Mesothelial cell of epicardium (in vitro differentiated cells): Measurements from ENCODE around the gene CD300LD. TPM values are rescaled to one million over a fixed set of nuclear protein-coding genes. Genes with fewer than 3 reads are reported as not detected.

ENCODE experiments used
- DNase-seq, 2 experiments: peaks; one replicate each; pipeline ENCODE4 v3.0.0; 2021; ENCODE audit warnings: low spot score in 2 of 2; ENCODE audit not compliant: unreplicated experiment in 2 of 2
- H3K27ac Mint-ChIP-seq: 2 replicates; pipeline ENCODE4 v1.8.0; 2021; ENCODE audit warnings: mixed read lengths
- H3K27me3 Mint-ChIP-seq: 2 replicates; pipeline ENCODE4 v1.8.0; 2021; ENCODE audit warnings: low read depth, mixed read lengths
- H3K36me3 Mint-ChIP-seq: 2 replicates; pipeline ENCODE4 v1.8.0; 2021; ENCODE audit warnings: mixed read lengths
- H3K4me1 Mint-ChIP-seq: 2 replicates; pipeline ENCODE4 v1.8.0; 2021; ENCODE audit warnings: mixed read lengths
- H3K4me3 Mint-ChIP-seq: 2 replicates; pipeline ENCODE4 v1.8.0; 2021; ENCODE audit warnings: mild to moderate bottlenecking, moderate library complexity, mixed read lengths
- H3K9me3 Mint-ChIP-seq: 2 replicates; pipeline ENCODE4 v1.8.0; 2021; ENCODE audit warnings: mixed read lengths
- CTCF ChIP-seq: fragments of 200-600 bp; sonication (generic); IDR thresholded peaks from one replicate; pipeline ENCODE4 v1.5.0; 2021; ENCODE audit warnings: antibody characterized with exemption; ENCODE audit not compliant: unreplicated experiment
- total RNA-seq: library from RNA; stranded (reverse); gene quantifications from 3 replicates; pipeline ENCODE4 v1.2.1, GENCODE V29; 2021

Gene CD300LD
- total RNA-seq, 1 donor from 2014 or later: not detected

DNA sequence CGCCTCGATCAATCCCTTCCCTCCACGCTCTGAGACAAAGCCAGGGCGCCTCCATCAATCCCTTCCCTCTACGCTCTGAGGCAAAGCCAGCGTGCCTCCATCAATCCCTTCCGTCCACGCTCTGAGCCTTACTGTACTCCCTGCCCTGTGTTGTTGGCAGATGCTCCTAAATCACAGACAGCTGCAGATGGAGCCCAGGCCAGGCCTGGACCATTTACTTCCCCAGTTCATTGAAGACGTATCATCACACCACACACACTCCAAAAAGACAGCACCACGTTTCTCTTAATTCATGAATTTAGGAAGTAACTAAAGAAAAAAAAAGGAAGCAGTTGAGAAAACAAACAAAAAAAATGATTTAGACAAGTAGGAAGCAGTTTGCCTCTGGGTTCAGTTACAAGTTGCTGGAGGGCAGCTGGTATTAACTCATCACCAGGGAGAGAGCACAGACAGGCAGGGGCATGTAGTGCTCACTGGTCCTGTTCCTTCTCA is 7.4 kb upstream of the CD300LD start:
- Mint-ChIP-seq H3K4me3 (no peak overlapping the region), H3K27ac (no peak overlapping the region), H3K4me1 (peaks cover 3% of the 10 kb centered on the region), H3K9me3 (no peaks in the 10 kb centered on the region), H3K27me3 (peaks cover 43% of the 10 kb centered on the region), H3K36me3 (no peaks in the 10 kb centered on the region)
- TF ChIP-seq CTCF: no peak
- no peak for DNase-seq

DNA sequence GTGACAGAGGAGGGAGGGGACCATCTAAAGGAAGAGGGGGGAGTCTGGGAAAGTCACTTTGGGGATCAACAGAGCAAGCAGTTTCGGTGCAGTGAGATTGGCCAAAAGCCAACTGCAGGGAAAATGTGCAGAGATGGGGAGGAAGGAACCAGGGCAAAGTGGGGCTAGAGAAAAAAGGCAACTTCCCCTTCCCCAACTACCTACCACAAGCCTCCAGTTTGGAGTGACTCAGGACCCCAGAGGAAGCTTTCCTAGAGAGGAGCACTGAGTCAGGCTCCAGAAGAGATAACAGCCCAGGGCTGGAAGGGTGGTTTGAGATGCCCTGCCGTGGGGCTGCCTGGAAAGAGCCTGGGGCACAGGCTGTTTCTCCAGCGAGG is 6.9 kb upstream of the CD300LD start:
- Mint-ChIP-seq H3K27me3 (peaks cover 43% of the 10 kb centered on the region), H3K4me1 (peaks cover 3% of the 10 kb centered on the region), H3K4me3 (no peak overlapping the region), H3K27ac (no peak overlapping the region), H3K36me3 (no peaks in the 10 kb centered on the region), H3K9me3 (no peaks in the 10 kb centered on the region)
- no peak for TF ChIP-seq CTCF
- DNase-seq: no peak

- peaks cover 3% of the 10 kb centered on the region for H3K4me1 Mint-ChIP-seq
- H3K36me3 Mint-ChIP-seq: no peaks in the 10 kb centered on the region
- no peaks in the 10 kb centered on the region for H3K9me3 Mint-ChIP-seq
- TF ChIP-seq CTCF: no peak
- no peak for DNase-seq
- no peak overlapping the region for H3K27ac Mint-ChIP-seq
- peaks cover 43% of the 10 kb centered on the region for H3K27me3 Mint-ChIP-seq
- H3K4me3 Mint-ChIP-seq: no peak overlapping the region
These were observed 6.4 kb upstream of the CD300LD start for GRCh38 chr17:74598346-74599022.

- TF ChIP-seq CTCF: peak; percentile 29
- peaks cover 46% of the 10 kb centered on the region for H3K27me3 Mint-ChIP-seq
- no peak overlapping the region for H3K27ac Mint-ChIP-seq
- H3K36me3 Mint-ChIP-seq: no peaks in the 10 kb centered on the region
- peaks cover 3% of the 10 kb centered on the region for H3K4me1 Mint-ChIP-seq
- no peaks in the 10 kb centered on the region for H3K9me3 Mint-ChIP-seq
- no peak for DNase-seq
- no peak overlapping the region for H3K4me3 Mint-ChIP-seq
These were observed 5.1 kb upstream of the CD300LD start for GRCh38 chr17:74597069-74597790.

DNA sequence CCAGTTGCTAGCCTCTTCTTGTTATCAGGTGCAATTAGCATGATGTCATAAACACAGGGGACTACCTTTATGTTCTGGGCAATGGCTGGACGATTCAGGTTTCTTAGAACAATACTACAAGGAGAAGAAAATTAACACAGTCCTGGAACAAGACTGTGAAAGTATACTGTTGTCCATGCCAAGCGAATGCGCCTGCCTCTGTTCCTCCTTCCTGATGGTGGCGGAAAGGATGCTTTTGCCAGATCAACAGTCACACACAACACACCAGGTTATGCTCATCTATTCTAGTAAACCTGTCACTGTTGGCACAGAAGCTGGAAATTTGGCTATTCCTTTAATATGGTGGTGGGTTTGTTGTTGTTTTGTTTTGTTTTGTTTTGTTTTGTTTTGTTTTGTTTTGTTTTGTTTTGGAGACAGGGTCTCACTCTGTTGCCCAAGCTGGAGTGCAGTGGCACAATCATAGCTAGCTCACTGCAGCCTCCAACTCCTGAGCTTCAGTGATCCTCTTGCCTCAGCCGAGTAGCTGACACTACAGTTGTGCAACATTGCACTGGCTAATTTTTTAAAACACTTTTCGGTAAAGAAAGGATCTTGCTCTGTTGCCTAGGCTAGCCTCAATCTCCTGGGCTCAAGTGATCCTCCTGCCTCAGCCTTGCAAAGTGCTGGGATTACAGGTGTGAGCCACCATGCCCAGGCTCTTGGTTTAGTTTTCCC is 3.1 kb upstream of the CD300LD start:
- Mint-ChIP-seq H3K9me3 (no peaks in the 10 kb centered on the region), H3K36me3 (no peaks in the 10 kb centered on the region), H3K4me3 (no peak overlapping the region), H3K4me1 (peaks cover 3% of the 10 kb centered on the region), H3K27ac (no peak overlapping the region), H3K27me3 (peaks cover 37% of the 10 kb centered on the region)
- DNase-seq: no peak
- TF ChIP-seq CTCF: no peak
